Measurements from ENCODE around the gene HOXC10. TPM values are rescaled to one million over a fixed set of nuclear protein-coding genes. Genes with fewer than 3 reads are reported as not detected.

Gene HOXC10
- total RNA-seq, 2 donors from 2014 or later = not detected

- peaks cover 56 to 63% of the 10 kb centered on the region in 2 donors for H3K27me3 Mint-ChIP-seq
- no peaks in the 10 kb centered on the region for H3K9me3 Mint-ChIP-seq
- peak overlapping the region; percentile 88 for H3K4me3 Mint-ChIP-seq
- peaks cover 10 to 16% of the 10 kb centered on the region in 2 donors for H3K4me1 Mint-ChIP-seq (ENCODE audit: low read depth in 2 of 2)
- DNase-seq (ENCODE audit: low spot score) = no peak
- peak; percentile 56 to 72 for ATAC-seq
- H3K36me3 Mint-ChIP-seq = no peaks in the 10 kb centered on the region
- no peak overlapping the region for H3K27ac Mint-ChIP-seq
These were observed 49.2 kb downstream of the HOXC10 start for GRCh38 chr12:54033980-54034784.

- Mint-ChIP-seq H3K4me3 (peak overlapping the region; percentile 66), H3K9me3 (no peaks in the 10 kb centered on the region)
These were observed 49.9 kb downstream of the HOXC10 start for GRCh38 chr12:54034785-54035310.

GRCh38 chr12:54035568-54036264 is 50.8 kb downstream of the HOXC10 start:
- Mint-ChIP-seq H3K36me3 (no peaks in the 10 kb centered on the region), H3K4me1 (ENCODE audit: low read depth in 2 of 2) (peaks cover 10 to 16% of the 10 kb centered on the region in 2 donors), H3K4me3 (peak overlapping the region; percentile 65), H3K27me3 (peaks cover 58 to 64% of the 10 kb centered on the region in 2 donors), H3K27ac (no peak overlapping the region), H3K9me3 (no peaks in the 10 kb centered on the region)
- DNase-seq (ENCODE audit: low spot score) = no peak
- no peak for ATAC-seq

More at GRCh38 chr12:54034785-54035310, 49.9 kb downstream of the HOXC10 start:
- ATAC-seq (no peak), DNase-seq (ENCODE audit: low spot score) (no peak)
- H3K36me3 Mint-ChIP-seq = no peaks in the 10 kb centered on the region
- peaks cover 10 to 16% of the 10 kb centered on the region in 2 donors for H3K4me1 Mint-ChIP-seq (ENCODE audit: low read depth in 2 of 2)
- peaks cover 57 to 64% of the 10 kb centered on the region in 2 donors for H3K27me3 Mint-ChIP-seq
- no peak overlapping the region for H3K27ac Mint-ChIP-seq

- Mint-ChIP-seq H3K36me3 (no peaks in the 10 kb centered on the region), H3K27ac (no peak overlapping the region), H3K9me3 (no peaks in the 10 kb centered on the region), H3K4me1 (ENCODE audit: low read depth in 2 of 2) (peaks cover 10 to 16% of the 10 kb centered on the region in 2 donors), H3K27me3 (peaks cover 57 to 63% of the 10 kb centered on the region in 2 donors), H3K4me3 (no peak overlapping the region)
- no peak for DNase-seq (ENCODE audit: low spot score)
- ATAC-seq = no peak
These were observed 51.8 kb downstream of the HOXC10 start for GRCh38 chr12:54036620-54037359.

GRCh38 chr12:54037360-54038283 is 52.7 kb downstream of the HOXC10 start:
- Mint-ChIP-seq H3K27ac (no peak overlapping the region), H3K4me1 (ENCODE audit: low read depth in 2 of 2) (peaks cover 10 to 16% of the 10 kb centered on the region in 2 donors), H3K27me3 (peaks cover 52 to 55% of the 10 kb centered on the region in 2 donors), H3K4me3 (no peak overlapping the region), H3K9me3 (no peaks in the 10 kb centered on the region), H3K36me3 (no peaks in the 10 kb centered on the region)
- ATAC-seq = no peak
- DNase-seq (ENCODE audit: low spot score) = no peak

GRCh38 chr12:54038284-54038870 is 53.4 kb downstream of the HOXC10 start:
- no peaks in the 10 kb centered on the region for H3K36me3 Mint-ChIP-seq

GRCh38 chr12:54038871-54039414 is 54.0 kb downstream of the HOXC10 start:
- Mint-ChIP-seq H3K27me3 (peaks cover 49 to 57% of the 10 kb centered on the region in 2 donors), H3K9me3 (no peaks in the 10 kb centered on the region), H3K4me1 (ENCODE audit: low read depth in 2 of 2) (peaks cover 4 to 12% of the 10 kb centered on the region in 2 donors), H3K27ac (no peak overlapping the region), H3K36me3 (no peaks in the 10 kb centered on the region), H3K4me3 (no peak overlapping the region)
- DNase-seq (ENCODE audit: low spot score) (no peak), ATAC-seq (no peak)

More at GRCh38 chr12:54038284-54038870, 53.4 kb downstream of the HOXC10 start:
- Mint-ChIP-seq H3K4me1 (ENCODE audit: low read depth in 2 of 2) (peaks cover 9 to 12% of the 10 kb centered on the region in 2 donors), H3K27me3 (peaks cover 49 to 55% of the 10 kb centered on the region in 2 donors), H3K9me3 (no peaks in the 10 kb centered on the region), H3K27ac (no peak overlapping the region), H3K4me3 (no peak overlapping the region)
- DNase-seq (ENCODE audit: low spot score) (no peak), ATAC-seq (no peak)

GRCh38 chr12:54039417-54040147 is 54.6 kb downstream of the HOXC10 start:
- no peaks in the 10 kb centered on the region for H3K9me3 Mint-ChIP-seq
- H3K27me3 Mint-ChIP-seq = peaks cover 55 to 57% of the 10 kb centered on the region in 2 donors
- peaks cover 0 to 7% of the 10 kb centered on the region in 2 donors for H3K4me1 Mint-ChIP-seq (ENCODE audit: low read depth in 2 of 2)
- no peaks in the 10 kb centered on the region for H3K36me3 Mint-ChIP-seq
- H3K4me3 Mint-ChIP-seq = no peak overlapping the region
- ATAC-seq (no peak), DNase-seq (ENCODE audit: low spot score) (no peak)
- no peak overlapping the region for H3K27ac Mint-ChIP-seq

Other genes with a start within 250 kb of the HOXC10 start
- gene CISTR, start 233.2 kb upstream of the HOXC10 start, total RNA-seq = not detected
- not detected for gene HOXC13, start 46.3 kb upstream of the HOXC10 start, total RNA-seq
- gene HOXC12, start 30.2 kb upstream of the HOXC10 start, total RNA-seq = not detected
- not detected for gene HOXC11, start 12.0 kb upstream of the HOXC10 start, total RNA-seq
- gene HOTAIR, start 10.2 kb upstream of the HOXC10 start, total RNA-seq = not detected
- not detected for gene HOXC9, start 15.0 kb downstream of the HOXC10 start, total RNA-seq
- gene HOXC8, start 23.8 kb downstream of the HOXC10 start, total RNA-seq = not detected
- not detected for gene HOXC6, start 43.3 kb downstream of the HOXC10 start, total RNA-seq
- not detected for gene HOXC5, start 47.9 kb downstream of the HOXC10 start, total RNA-seq
- gene HOXC4, start 68.7 kb downstream of the HOXC10 start, total RNA-seq = 1 to 10 TPM; 1.3 to 2.3 TPM
- gene SMUG1, start 203.8 kb downstream of the HOXC10 start, total RNA-seq = 10 to 100 TPM; 25.2 to 25.3 TPM